ENCODE measurements around the gene DBP.

DNA sequence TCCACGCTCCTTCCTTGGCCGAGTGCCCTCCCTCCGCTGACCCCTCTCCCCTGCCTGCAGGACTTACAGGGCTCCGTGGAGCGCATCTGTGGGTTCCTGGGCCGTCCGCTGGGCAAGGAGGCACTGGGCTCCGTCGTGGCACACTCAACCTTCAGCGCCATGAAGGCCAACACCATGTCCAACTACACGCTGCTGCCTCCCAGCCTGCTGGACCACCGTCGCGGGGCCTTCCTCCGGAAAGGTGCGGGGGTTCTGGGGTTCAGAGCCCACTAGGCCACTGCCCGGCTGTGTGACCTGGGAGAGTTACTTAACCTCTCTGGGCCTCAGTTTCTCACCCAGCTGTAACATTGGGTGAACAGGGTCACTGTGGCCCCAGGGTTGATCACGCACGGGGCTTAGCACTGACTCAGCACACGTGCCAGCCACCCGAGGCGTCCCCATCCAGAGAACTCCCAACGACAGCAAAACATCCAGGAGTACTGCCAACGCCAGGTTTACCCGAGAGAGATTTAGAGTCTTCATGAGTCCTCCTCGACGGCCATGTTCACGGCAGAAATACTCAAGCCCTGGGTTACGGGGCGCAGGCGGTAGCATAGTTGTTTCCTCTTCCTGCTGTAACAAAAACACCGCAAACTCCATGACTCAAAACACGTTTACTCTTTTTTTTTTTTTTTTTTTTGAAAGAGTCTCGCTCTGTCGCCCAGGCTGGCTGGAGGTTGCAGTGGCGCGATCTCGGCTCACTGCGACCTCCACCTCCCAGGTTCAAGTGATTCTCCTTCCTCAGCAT is 40.3 kb downstream of the DBP start:
- TF ChIP-seq TAF1 (IDR thresholded peaks at IDR 0.05; ENCODE audit: borderline replicate concordance, low read depth, low read length): no peak
- TF ChIP-seq POLR2AphosphoS5 (IDR thresholded peaks at IDR 0.05; ENCODE audit: low read depth, low read length): peak; percentile 25; the same call in 1 of the 2 replicates
